Heart left ventricle (tissue), 13 donors: ENCODE data around the gene CSNK1G1.

ENCODE experiments used
- POLR2A ChIP-seq, 2 donors: fragments of 450-650 bp; IDR thresholded peaks; one replicate each; pipeline ENCODE4 v1.6.1; 2017; ENCODE audit warnings: antibody characterized with exemption in 2 of 2, mild to moderate bottlenecking in 2 of 2, moderate library complexity in 2 of 2
- TF ChIP-seq, protein P1 (sequence below), 12 donors: fragments of 200-600 bp; sonication (generic) in 4 of 12; IDR thresholded peaks; one replicate each; pipeline versions ENCODE4 v1.5.0 to v1.8.0; 2018 to 2022; ENCODE audit warnings: antibody characterized with exemption in 12 of 12, mild to moderate bottlenecking in 5 of 12
- donor health status: ischemic (EF 13 %, LVEDD 7.1; RV severe dilation, severe dysfunction).
- donor health status: DM: no; HTN: yes; CAD: no.
- donor health status: DM: no; HTN: no; CAD: no.
- donor health status: ischemic (EF 25% LVEDD 6.9; RV normal size, moderate dysfunction).
- donor health status: ischemic (EF 25% LVEDD 5.7; RV mildly dilated, moderate dysfunction).
- donor health status: ischemic (EF 35%, LVEDD 5.7; RV mildly dilated, moderate dysfunction).
- donor health status: nonischemic (EF 11% LVEDD 7.7; RV severe dilation, severe dysfunction).
- donor health status: DM: yes; HTN: yes; CAD: no.
- donor health status: PGD.
- donor health status: ischemic (EF 29% LVEDD 5.4; RV normal size, mild dysfunction).
- donor health status: nonischemic (EF 23%, LVEDD 6.1; RV moderate dilation, normal function).

DNA sequence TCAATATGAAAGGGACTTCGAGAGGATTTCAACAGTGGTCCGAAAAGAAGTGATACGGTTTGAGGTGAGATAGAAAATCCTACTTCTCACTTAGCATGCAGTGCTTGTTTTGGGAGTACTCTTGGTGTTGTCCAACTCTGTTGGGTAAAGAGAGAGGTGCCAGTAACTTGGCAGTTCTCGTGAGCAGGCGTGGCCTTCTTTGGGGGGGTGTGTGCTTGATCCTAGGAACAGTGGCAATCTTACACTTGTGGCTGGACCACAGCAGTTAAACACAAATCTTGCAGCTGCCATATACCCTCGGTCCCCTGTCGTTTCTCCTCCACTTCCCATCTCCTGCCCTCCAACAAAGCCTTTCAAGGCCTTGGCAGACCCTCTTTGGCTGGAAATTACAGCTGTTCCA is 219.6 kb downstream of the CSNK1G1 start:
- TF ChIP-seq, protein P1, sequence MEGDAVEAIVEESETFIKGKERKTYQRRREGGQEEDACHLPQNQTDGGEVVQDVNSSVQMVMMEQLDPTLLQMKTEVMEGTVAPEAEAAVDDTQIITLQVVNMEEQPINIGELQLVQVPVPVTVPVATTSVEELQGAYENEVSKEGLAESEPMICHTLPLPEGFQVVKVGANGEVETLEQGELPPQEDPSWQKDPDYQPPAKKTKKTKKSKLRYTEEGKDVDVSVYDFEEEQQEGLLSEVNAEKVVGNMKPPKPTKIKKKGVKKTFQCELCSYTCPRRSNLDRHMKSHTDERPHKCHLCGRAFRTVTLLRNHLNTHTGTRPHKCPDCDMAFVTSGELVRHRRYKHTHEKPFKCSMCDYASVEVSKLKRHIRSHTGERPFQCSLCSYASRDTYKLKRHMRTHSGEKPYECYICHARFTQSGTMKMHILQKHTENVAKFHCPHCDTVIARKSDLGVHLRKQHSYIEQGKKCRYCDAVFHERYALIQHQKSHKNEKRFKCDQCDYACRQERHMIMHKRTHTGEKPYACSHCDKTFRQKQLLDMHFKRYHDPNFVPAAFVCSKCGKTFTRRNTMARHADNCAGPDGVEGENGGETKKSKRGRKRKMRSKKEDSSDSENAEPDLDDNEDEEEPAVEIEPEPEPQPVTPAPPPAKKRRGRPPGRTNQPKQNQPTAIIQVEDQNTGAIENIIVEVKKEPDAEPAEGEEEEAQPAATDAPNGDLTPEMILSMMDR (IDR thresholded peaks at IDR 0.05): no peak
- no peak for TF ChIP-seq POLR2A (IDR thresholded peaks at IDR 0.05)
